Activated CD8-positive, alpha-beta memory T cell treated with anti-CD3 and anti-CD28 coated beads, Interleukin-2, amount 10 ng/mL, durations not matched to agents 7 days and 5 days (primary cell): ENCODE measurements around the gene CDK14. TPM values are rescaled to one million over a fixed set of nuclear protein-coding genes. Genes with fewer than 3 reads are reported as not detected.

Experiments
- ATAC-seq: fragments of 150-1000 bp; cut with Tn5 transposase; one replicate; pipeline ENCODE4 v1.10.0; 2021; ENCODE audit warnings: moderate library complexity
- CTCF ChIA-PET: fragments of 350-600 bp; sonication (Branson Sonifier 250); formaldehyde crosslinking; loops from one replicate; lab custom pipeline; 2021; ENCODE audit warnings: antibody characterized with exemption; lab: Charles Lee
- DNase-seq: peaks from one replicate; pipeline ENCODE4 v3.0.0-alpha.2; 2020
- H3K27ac Mint-ChIP-seq: one replicate; pipeline ENCODE4 v1.8.0; 2021; ENCODE audit warnings: mild to moderate bottlenecking, mixed read lengths
- H3K27me3 Mint-ChIP-seq: one replicate; pipeline ENCODE4 v1.8.0; 2021; ENCODE audit warnings: mixed read lengths
- H3K36me3 Mint-ChIP-seq: one replicate; pipeline ENCODE4 v1.8.0; 2021; ENCODE audit warnings: mild to moderate bottlenecking, mixed read lengths
- H3K4me1 Mint-ChIP-seq: one replicate; pipeline ENCODE4 v1.8.0; 2021; ENCODE audit warnings: mixed read lengths
- H3K4me3 Mint-ChIP-seq: one replicate; pipeline ENCODE4 v1.8.0; 2021; ENCODE audit warnings: mild to moderate bottlenecking, moderate library complexity, mixed read lengths
- H3K9me3 Mint-ChIP-seq: one replicate; pipeline ENCODE4 v1.8.0; 2022; ENCODE audit warnings: low read depth, mixed read lengths
- total RNA-seq, 2 experiments: library from RNA; stranded (reverse); gene quantifications; one replicate each; pipeline ENCODE4 v1.2.3, GENCODE V29; 2021

The CDK14 gene
- total RNA-seq, 2 experiments from 2014 or later = 0.20 to 0.23 TPM

DNA sequence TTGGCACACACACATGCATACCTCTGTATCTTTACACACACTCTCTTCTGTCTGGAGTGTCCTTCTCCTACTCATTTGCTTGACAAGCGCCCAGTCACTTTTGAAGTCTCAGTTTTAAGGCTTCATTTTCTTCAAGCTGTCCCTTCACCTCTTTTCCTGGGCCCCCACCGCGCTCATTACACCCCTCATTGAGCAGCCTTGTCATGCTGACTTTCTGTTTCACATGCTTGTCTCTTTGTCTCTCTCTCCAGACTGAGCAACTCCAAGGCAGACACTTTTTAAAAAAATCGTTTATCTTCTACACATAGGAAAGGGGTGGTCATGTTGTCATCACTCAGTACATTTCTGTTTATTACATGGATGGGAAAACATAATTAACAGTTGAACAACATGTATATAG lies 442.9 kb downstream of the CDK14 start:
- Mint-ChIP-seq H3K4me3 (no peak overlapping the region), H3K4me1 (no peaks in the 10 kb centered on the region), H3K9me3 (no peaks in the 10 kb centered on the region), H3K36me3 (no peaks in the 10 kb centered on the region), H3K27ac (no peak overlapping the region), H3K27me3 (no peaks in the 10 kb centered on the region)
- no peak for DNase-seq
- CTCF ChIA-PET = no interaction called here
- ATAC-seq = no peak

DNA sequence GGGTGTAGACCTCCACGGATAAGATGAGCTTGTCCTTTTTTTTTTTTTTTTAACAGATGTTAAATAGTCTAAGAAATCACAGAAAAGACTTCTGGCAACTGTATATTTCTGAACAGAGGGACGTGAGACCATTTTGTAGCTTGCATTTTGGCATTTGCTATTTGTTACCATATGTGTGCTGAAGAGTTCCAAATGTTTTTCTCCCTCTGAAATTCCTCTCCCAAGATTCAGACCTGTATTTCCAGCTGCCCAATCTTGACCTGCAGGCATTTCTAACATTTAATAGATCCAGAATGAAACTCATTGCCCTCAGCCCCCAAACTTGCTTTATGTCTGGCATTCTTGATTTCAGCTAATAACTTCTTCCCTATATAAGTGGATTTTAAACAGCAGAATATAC lies 445.0 kb downstream of the CDK14 start:
- ATAC-seq (no peak), DNase-seq (no peak)
- Mint-ChIP-seq H3K9me3 (no peaks in the 10 kb centered on the region), H3K27ac (no peak overlapping the region), H3K4me1 (no peaks in the 10 kb centered on the region), H3K36me3 (no peaks in the 10 kb centered on the region), H3K4me3 (no peak overlapping the region), H3K27me3 (no peaks in the 10 kb centered on the region)
- CTCF ChIA-PET = no interaction called here

DNA sequence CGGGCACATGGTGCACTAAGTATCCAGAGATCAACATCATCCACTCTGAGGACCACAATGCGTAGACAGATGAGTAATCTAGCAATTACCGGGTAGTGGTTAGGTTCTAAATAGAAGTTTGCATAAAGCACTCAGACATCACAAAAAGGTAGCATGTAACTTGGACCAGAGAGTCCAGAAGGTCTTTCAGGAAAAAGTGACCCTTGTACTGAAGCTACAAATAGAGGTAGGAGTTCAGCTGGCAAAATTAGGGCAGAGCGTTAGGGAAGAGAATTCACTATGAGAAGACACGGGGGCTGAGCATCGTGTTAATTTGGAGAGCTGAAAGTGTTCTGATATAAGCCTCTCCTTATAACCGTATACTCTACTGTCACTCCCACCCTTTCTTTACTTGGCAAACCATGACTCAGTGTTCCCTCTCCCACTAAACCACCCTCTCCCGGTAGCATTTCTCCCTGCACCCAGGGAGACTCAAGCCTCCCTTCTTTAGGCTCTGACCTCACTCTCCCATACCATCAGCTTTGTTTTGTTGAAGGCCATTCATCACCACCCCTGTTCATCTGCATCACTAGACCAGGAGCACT lies 445.9 kb downstream of the CDK14 start:
- CTCF ChIA-PET = no interaction called here
- H3K36me3 Mint-ChIP-seq = no peaks in the 10 kb centered on the region
- no peaks in the 10 kb centered on the region for H3K9me3 Mint-ChIP-seq
- H3K27ac Mint-ChIP-seq = no peak overlapping the region
- no peak overlapping the region for H3K4me3 Mint-ChIP-seq
- no peak for ATAC-seq
- no peaks in the 10 kb centered on the region for H3K27me3 Mint-ChIP-seq
- no peak for DNase-seq
- H3K4me1 Mint-ChIP-seq = no peaks in the 10 kb centered on the region

DNA sequence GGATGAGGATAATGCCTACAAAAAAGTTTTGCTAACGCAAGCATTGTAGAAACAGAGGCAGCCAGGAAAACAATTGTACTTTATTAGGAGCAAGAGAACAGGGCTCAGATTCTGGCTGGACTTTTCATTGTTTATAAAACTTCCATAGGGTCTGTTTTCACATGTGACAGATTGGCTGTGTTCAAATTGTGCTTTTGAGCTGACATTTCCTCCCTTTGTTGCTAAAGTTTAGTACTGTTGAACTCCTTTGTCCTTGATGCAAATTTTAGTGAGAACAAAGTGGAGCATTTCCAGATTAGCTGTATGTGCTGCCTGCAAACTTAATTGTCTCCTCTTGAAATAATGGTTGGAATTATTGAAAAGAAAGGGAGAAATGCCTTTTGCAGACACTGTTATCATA lies 447.1 kb downstream of the CDK14 start:
- H3K4me1 Mint-ChIP-seq = no peaks in the 10 kb centered on the region
- no peak overlapping the region for H3K27ac Mint-ChIP-seq
- CTCF ChIA-PET = no interaction called here
- no peak overlapping the region for H3K4me3 Mint-ChIP-seq
- DNase-seq = no peak
- H3K27me3 Mint-ChIP-seq = no peaks in the 10 kb centered on the region
- ATAC-seq = no peak
- no peaks in the 10 kb centered on the region for H3K9me3 Mint-ChIP-seq
- H3K36me3 Mint-ChIP-seq = no peaks in the 10 kb centered on the region

DNA sequence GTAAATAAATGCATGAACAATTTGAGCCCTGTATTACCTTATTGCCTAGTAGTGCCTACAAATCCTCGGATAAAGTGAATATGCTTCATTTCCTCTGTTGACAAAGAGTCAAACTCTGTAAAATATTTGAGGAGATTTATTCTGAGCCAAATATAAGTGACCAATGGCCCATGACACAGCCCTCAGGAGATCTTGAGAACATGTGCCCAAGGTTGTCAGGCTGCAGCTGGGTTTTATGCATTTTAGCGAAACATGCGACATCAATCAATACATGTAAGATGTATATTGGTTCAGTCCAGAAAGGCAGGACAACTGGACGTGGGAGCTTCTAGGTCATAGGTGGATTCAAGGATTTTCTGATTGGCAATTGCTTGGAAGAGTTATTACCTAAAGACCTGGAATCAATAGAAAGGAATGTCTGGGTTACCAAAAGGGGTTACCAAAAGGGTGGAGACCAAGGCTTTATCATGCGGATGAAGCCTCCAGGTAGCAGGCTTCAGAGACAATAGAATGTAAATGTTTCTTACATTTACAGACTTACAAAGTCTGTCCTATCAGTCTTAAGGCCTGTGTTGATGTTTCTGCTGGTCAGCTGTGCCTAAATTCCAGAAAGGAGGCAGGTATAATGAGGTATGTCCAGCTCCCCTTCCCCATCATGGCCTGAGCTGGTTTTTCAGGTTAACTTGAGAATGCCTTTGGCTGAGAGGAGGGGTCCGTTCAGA lies 448.0 kb downstream of the CDK14 start:
- CTCF ChIA-PET = no interaction called here
- DNase-seq = no peak
- Mint-ChIP-seq H3K4me1 (no peaks in the 10 kb centered on the region), H3K4me3 (no peak overlapping the region), H3K27ac (no peak overlapping the region), H3K36me3 (no peaks in the 10 kb centered on the region), H3K27me3 (no peaks in the 10 kb centered on the region), H3K9me3 (no peaks in the 10 kb centered on the region)
- ATAC-seq = no peak

DNA sequence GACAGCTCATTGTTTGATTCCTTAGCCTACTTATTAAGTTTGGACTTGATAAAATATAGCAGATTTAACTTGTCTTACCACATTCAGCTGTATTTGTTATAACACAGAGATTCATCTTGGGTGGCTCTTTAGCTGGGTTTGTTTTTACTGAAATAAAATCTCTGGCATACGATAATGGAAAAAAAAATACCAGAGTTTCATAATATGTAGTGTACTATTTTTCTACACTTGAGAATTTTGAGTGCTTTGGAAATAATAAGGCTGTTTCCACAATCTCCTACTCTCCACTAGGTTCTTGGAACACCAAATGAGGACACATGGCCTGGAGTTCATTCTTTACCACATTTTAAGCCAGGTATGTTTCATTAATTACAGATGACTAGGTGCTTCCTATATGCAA lies 449.5 kb downstream of the CDK14 start:
- no peaks in the 10 kb centered on the region for H3K36me3 Mint-ChIP-seq
- H3K4me1 Mint-ChIP-seq = no peaks in the 10 kb centered on the region
- H3K27ac Mint-ChIP-seq = no peak overlapping the region
- DNase-seq (no peak), ATAC-seq (no peak)
- no peaks in the 10 kb centered on the region for H3K27me3 Mint-ChIP-seq
- H3K4me3 Mint-ChIP-seq = no peak overlapping the region
- CTCF ChIA-PET = no interaction called here
- H3K9me3 Mint-ChIP-seq = no peaks in the 10 kb centered on the region

DNA sequence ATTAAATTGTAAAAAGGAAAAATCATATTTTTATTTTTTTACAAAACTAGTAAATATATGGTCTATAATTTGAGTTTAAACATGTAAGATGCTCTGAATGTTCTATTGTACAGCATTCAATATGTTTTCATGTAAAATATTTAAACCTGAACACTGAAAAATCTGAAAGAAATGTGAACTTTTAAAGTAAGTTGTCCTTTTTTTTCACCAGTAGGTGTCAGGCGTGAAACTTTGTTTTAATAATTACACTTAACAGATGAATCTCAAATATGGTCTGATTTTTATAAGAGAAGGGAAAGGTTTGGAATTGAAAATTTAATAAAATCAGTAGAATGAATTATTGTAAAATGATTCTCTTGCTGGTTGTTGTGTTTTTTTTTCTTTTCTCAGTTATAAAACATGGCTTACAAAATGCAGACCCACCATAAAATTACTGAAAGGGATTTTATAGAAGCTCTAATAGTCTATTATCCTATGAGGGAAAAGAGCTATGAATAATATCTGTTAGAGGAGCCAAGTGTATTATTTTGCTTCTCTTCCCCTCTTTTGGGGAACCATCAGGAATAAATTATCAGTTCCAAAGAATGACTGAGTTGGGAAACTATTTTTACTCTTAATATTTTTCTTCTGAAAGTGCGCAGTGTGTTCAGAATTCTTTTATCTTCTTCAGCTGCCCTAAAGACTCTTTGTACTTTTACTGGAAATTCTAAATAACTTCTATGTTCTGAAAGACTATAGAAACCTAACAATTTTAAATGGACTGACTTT lies 450.4 kb downstream of the CDK14 start:
- CTCF ChIA-PET = no interaction called here
- H3K4me3 Mint-ChIP-seq = no peak overlapping the region
- H3K36me3 Mint-ChIP-seq = no peaks in the 10 kb centered on the region
- no peak overlapping the region for H3K27ac Mint-ChIP-seq
- no peaks in the 10 kb centered on the region for H3K9me3 Mint-ChIP-seq
- ATAC-seq (no peak), DNase-seq (no peak)
- no peaks in the 10 kb centered on the region for H3K27me3 Mint-ChIP-seq
- H3K4me1 Mint-ChIP-seq = no peaks in the 10 kb centered on the region

DNA sequence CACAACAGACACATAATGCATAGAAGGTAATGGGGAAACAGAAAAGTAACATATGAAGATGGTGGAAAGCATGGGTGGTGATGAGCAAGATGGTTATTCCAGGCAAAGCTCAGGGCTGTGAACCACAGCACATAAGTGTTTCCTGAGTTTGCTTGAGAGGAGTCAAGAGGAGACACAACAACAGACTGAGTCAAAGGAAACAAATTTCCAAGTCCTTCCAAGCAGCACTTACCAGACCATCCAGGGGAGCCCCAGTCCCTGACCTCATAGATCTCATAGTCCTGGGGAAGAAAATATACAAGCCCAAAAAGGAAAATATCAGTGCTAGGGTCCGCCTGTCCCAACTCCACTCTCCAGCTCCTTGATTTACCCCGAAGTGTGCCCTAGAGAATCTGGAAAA lies 451.5 kb downstream of the CDK14 start:
- no peak overlapping the region for H3K4me3 Mint-ChIP-seq
- H3K9me3 Mint-ChIP-seq = no peaks in the 10 kb centered on the region
- CTCF ChIA-PET = no interaction called here
- no peaks in the 10 kb centered on the region for H3K27me3 Mint-ChIP-seq
- ATAC-seq = no peak
- H3K36me3 Mint-ChIP-seq = no peaks in the 10 kb centered on the region
- H3K4me1 Mint-ChIP-seq = no peaks in the 10 kb centered on the region
- H3K27ac Mint-ChIP-seq = no peak overlapping the region
- no peak for DNase-seq

DNA sequence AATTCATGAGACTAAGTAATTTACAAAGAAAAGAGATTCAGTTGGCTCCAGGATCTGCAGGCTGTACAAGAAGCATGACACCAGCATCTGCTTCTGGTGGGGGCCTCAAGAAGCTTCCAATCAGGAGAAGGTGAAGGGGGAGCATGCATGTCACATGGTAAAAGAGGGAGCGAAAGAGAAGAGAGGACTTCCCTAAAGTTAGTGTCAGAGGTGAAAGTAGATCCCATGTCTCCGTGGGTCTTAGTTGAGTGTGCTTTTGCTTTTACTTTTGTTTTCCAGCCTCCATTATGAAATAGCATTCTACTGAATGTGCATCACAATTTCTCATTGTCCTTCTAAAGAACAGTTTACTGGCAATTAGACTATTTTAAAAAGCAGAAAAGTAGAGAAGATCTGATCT lies 454.6 kb downstream of the CDK14 start:
- Mint-ChIP-seq H3K36me3 (no peaks in the 10 kb centered on the region), H3K9me3 (no peaks in the 10 kb centered on the region), H3K4me1 (no peaks in the 10 kb centered on the region), H3K27me3 (peaks cover 2% of the 10 kb centered on the region), H3K4me3 (peak overlapping the region; percentile 16), H3K27ac (peak overlapping the region; percentile 6)
- DNase-seq (no peak), ATAC-seq (peak; percentile 51)
- CTCF ChIA-PET = no interaction called here

DNA sequence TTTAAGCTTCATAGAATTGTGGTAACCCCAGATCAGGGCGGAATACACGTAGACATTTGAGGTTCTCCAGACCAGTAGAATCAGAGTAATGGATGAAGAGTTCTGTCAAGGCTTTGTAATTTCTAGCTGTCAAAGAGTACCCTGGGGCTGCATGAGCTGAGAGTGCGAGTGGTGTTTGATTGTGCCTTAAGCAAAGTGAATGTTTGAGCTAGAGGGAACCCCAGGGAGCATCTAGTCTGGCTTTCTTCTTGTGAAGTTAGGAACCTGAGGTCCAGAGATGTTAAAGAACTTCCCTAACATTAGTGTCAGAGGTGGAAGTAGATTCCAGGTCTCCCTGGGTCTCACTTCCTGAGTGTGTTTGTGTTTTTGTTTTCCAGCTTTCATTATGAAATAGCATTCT lies 455.8 kb downstream of the CDK14 start:
- no peak for DNase-seq
- CTCF ChIA-PET = no interaction called here
- no peak for ATAC-seq
- Mint-ChIP-seq H3K4me1 (no peaks in the 10 kb centered on the region), H3K4me3 (no peak overlapping the region), H3K27ac (no peak overlapping the region), H3K36me3 (no peaks in the 10 kb centered on the region), H3K27me3 (peaks cover 2% of the 10 kb centered on the region), H3K9me3 (no peaks in the 10 kb centered on the region)

DNA sequence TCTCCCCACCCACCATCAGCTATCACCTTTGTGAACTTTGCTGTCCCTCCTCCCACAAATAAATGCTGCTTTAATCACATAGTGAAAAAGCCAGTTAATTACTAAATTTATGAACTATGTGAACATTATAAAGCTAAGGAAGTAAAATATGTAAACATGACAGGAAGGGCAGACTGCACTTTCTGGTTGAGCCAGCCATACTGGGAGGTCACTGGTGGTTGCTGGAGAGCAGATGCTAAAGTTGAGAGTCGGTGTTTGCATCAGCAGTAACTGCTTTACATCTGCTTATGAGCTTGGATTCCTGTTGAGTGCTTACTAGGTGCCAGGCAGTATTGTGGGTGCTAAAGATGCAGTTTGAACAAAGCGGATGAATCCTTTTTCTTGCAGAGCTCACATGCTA lies 458.3 kb downstream of the CDK14 start:
- no peaks in the 10 kb centered on the region for H3K36me3 Mint-ChIP-seq
- CTCF ChIA-PET = no interaction called here

DNA sequence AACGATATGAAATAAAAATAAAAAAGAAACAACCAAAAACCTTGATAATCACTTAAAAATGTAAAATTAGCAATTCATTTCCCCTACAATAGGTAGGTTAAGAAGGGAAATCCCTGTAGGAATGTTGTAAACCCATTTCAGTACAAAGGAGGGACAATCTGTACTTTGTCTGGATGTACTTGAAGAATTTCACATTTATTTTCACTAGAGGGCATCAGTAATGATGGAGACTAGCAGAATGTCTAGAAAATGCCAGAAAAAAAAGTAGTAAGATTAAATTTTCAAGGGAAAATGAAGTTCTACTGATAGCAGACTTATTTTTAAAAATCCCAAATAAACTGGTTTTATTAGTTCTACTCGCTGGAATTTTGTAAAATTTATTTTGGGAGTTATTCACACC lies 459.1 kb downstream of the CDK14 start:
- CTCF ChIA-PET = no interaction called here
- DNase-seq = no peak
- H3K4me1 Mint-ChIP-seq = no peaks in the 10 kb centered on the region
- H3K9me3 Mint-ChIP-seq = no peaks in the 10 kb centered on the region
- peaks cover 2% of the 10 kb centered on the region for H3K27me3 Mint-ChIP-seq
- no peak overlapping the region for H3K27ac Mint-ChIP-seq
- no peak overlapping the region for H3K4me3 Mint-ChIP-seq
- no peak for ATAC-seq
- no peaks in the 10 kb centered on the region for H3K36me3 Mint-ChIP-seq

More for the DNA sequence above, 458.3 kb downstream of the CDK14 start:
- no peak for ATAC-seq
- H3K4me1 Mint-ChIP-seq = no peaks in the 10 kb centered on the region
- peaks cover 2% of the 10 kb centered on the region for H3K27me3 Mint-ChIP-seq
- no peak overlapping the region for H3K27ac Mint-ChIP-seq
- H3K4me3 Mint-ChIP-seq = no peak overlapping the region
- DNase-seq = no peak
- no peaks in the 10 kb centered on the region for H3K9me3 Mint-ChIP-seq

DNA sequence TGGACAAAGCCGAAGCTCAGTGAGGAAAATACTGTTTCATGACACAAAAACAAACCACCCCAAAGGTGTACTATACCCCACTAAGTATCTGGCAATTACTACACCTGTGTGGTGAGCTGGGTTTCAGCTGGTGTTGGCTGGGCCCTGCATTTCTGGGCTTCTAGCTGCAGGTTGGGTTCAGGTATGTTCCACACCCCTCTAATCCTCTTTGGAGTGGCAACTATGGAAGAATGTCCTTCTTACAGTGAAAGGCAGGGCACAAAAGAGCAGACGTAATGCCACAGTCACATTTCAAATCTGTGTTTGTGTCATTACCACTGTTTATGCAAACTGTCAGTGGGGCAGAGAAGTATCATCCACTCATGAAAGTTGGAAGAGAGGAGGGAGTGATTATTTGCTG lies 466.6 kb downstream of the CDK14 start:
- Mint-ChIP-seq H3K4me3 (no peak overlapping the region), H3K36me3 (no peaks in the 10 kb centered on the region), H3K27me3 (no peaks in the 10 kb centered on the region), H3K27ac (no peak overlapping the region), H3K4me1 (no peaks in the 10 kb centered on the region), H3K9me3 (no peaks in the 10 kb centered on the region)
- ATAC-seq = no peak
- DNase-seq = no peak
- CTCF ChIA-PET = no interaction called here

DNA sequence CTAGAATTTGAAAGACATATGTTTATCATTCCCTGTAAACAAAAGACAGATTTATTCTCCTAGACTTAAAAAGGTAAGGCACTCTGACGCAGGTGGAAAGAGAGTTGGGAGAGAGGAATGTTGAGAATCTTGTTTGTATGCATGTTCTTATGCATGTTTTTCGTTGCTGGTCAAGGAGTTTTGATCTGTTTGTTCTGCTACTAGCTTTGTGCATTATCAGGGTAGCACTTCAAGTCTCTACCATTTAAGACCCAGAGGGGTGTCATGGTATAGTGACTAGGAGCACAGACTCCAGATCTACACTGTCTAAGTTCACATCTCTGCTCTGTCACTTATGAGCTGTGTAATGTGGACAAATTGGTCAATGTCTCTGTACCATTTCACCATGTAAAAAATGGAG lies 467.9 kb downstream of the CDK14 start:
- DNase-seq (no peak), ATAC-seq (no peak)
- Mint-ChIP-seq H3K27me3 (no peaks in the 10 kb centered on the region), H3K27ac (no peak overlapping the region), H3K9me3 (no peaks in the 10 kb centered on the region), H3K4me1 (no peaks in the 10 kb centered on the region), H3K36me3 (no peaks in the 10 kb centered on the region), H3K4me3 (no peak overlapping the region)
- CTCF ChIA-PET = no interaction called here
